CD8-positive, alpha-beta memory T cell (primary cell): ENCODE data around the gene SOX6. TPM values are rescaled to one million over a fixed set of nuclear protein-coding genes. Genes with fewer than 3 reads are reported as not detected.

Source experiments
- CTCF ChIA-PET: fragments of 350-600 bp; sonication (Branson Sonifier 250); formaldehyde crosslinking; loops from one replicate; lab custom pipeline; 2021; ENCODE audit warnings: antibody characterized with exemption; lab: Charles Lee
- POLR2A ChIA-PET: fragments of 350-600 bp; sonication (Branson Sonifier 250); formaldehyde crosslinking; loops from one replicate; lab custom pipeline; 2021; ENCODE audit warnings: antibody characterized with exemption; lab: Charles Lee
- DNase-seq, 5 donors: peaks; one replicate each; pipeline versions ENCODE4 v3.0.0 to v3.0.0-alpha.2; 2020 to 2022; ENCODE audit warnings: mixed read lengths in 1 of 5
- H3K27ac ChIP-seq: one replicate; pipeline ENCODE4 v1.7.0; 2013; ENCODE audit warnings: low read depth, mild to moderate bottlenecking, low read length, moderate library complexity
- H3K27me3 ChIP-seq: 2 replicates; pipeline ENCODE4 v1.7.0; 2013; ENCODE audit warnings: low read length, mild to moderate bottlenecking; ENCODE audit not compliant: insufficient read depth, poor library complexity, severe bottlenecking
- H3K36me3 ChIP-seq: 2 replicates; pipeline ENCODE4 v1.7.0; 2013; ENCODE audit warnings: mild to moderate bottlenecking, low read length, moderate library complexity; ENCODE audit not compliant: insufficient read depth
- H3K4me1 ChIP-seq: 2 replicates; pipeline ENCODE4 v1.7.0; 2013; ENCODE audit warnings: mild to moderate bottlenecking, low read length, moderate library complexity; ENCODE audit not compliant: insufficient read depth
- H3K4me3 ChIP-seq: 2 replicates; pipeline ENCODE4 v1.7.0; 2013; ENCODE audit warnings: mild to moderate bottlenecking, low read length
- H3K9me3 ChIP-seq: 2 replicates; pipeline ENCODE4 v1.7.0; 2013; ENCODE audit warnings: mild to moderate bottlenecking, low read length
- H3K27ac Mint-ChIP-seq, 8 donors: one replicate each; pipeline ENCODE4 v1.8.0; 2020 to 2021; ENCODE audit warnings: mixed read lengths in 8 of 8, mild to moderate bottlenecking in 6 of 8, inconsistent platforms in 3 of 8, moderate library complexity in 3 of 8
- H3K27me3 Mint-ChIP-seq, 2 donors: one replicate each; pipeline ENCODE4 v1.8.0; 2020 to 2021; ENCODE audit warnings: mixed read lengths in 2 of 2, mild to moderate bottlenecking in 1 of 2, moderate library complexity in 1 of 2
- H3K36me3 Mint-ChIP-seq, 3 donors: one replicate each; pipeline ENCODE4 v1.8.0; 2020 to 2021; ENCODE audit warnings: mixed read lengths in 3 of 3, inconsistent platforms in 1 of 3, mild to moderate bottlenecking in 1 of 3
- H3K4me1 Mint-ChIP-seq, 3 donors: one replicate each; pipeline ENCODE4 v1.8.0; 2020 to 2021; ENCODE audit warnings: mixed read lengths in 3 of 3, inconsistent platforms in 1 of 3, mild to moderate bottlenecking in 1 of 3
- H3K4me3 Mint-ChIP-seq, 7 donors: one replicate each; pipeline ENCODE4 v1.8.0; 2020 to 2021; ENCODE audit warnings: mixed read lengths in 7 of 7, mild to moderate bottlenecking in 6 of 7, moderate library complexity in 4 of 7, inconsistent platforms in 2 of 7
- H3K9me3 Mint-ChIP-seq, 5 donors: one replicate each; pipeline ENCODE4 v1.8.0; 2020 to 2022; ENCODE audit warnings: mixed read lengths in 5 of 5, mild to moderate bottlenecking in 3 of 5, moderate library complexity in 2 of 5, inconsistent platforms in 1 of 5
- polyA plus RNA-seq: library from polyadenylated mRNA; unstranded; fragments of 300-500 nt; fragmentation: Illumina TruSeq; gene quantifications from one replicate; pipeline ENCODE4 v1.2.3, GENCODE V29; 2021
- total RNA-seq, 2 experiments: library from RNA; stranded (reverse); gene quantifications; one replicate each; pipeline ENCODE4 v1.2.3, GENCODE V29; 2021

Gene SOX6
- total and polyA plus RNA-seq, 3 experiments from 2014 or later, result not detected

DNA sequence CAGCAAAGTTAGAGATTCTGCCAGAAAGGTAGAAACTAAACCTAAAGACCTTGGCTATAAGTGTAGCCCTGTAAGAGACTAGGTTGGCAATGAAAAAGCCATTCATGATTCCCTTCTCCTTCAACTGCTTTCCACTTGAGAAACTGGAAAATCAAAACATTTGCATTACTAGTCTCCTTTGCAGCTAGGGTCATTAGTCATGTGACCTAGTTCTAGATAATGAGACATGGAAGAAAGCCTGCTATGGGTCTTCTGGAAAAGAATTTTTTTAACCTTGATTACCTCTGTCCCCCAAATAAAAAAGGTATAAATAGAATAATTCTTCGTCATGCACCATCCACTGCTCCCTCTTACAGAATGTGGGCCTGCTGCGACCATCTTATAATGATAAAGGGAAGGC lies 80.1 kb downstream of the SOX6 start:
- Histone ChIP-seq H3K4me3 (no peak overlapping the region), H3K27ac (no peak overlapping the region), H3K4me1 (no peaks in the 10 kb centered on the region), H3K9me3 (no peaks in the 10 kb centered on the region), H3K36me3 (no peaks in the 10 kb centered on the region), H3K27me3 (no peaks in the 10 kb centered on the region)
- CTCF ChIA-PET, result no interaction called here
- no peak for DNase-seq
- POLR2A ChIA-PET, result no interaction called here
- H3K27me3 Mint-ChIP-seq, result no peaks in the 10 kb centered on the region
- H3K4me3 Mint-ChIP-seq, result no peak overlapping the region
- no peak overlapping the region for H3K27ac Mint-ChIP-seq
- H3K36me3 Mint-ChIP-seq, result no peaks in the 10 kb centered on the region
- H3K4me1 Mint-ChIP-seq, result no peaks in the 10 kb centered on the region
- H3K9me3 Mint-ChIP-seq, result peaks cover 2 to 23% (median 7%) of the 10 kb centered on the region in 5 donors

GRCh38 chr11:16271258-16271657 lies 85.1 kb downstream of the SOX6 start:
- ChIA-PET CTCF (no interaction called here), POLR2A (no interaction called here)
- peaks cover 0 to 19% (median 8%) of the 10 kb centered on the region in 5 donors for H3K9me3 Mint-ChIP-seq
- no peak overlapping the region for H3K27ac Mint-ChIP-seq
- H3K4me3 Mint-ChIP-seq, result no peak overlapping the region
- no peaks in the 10 kb centered on the region for H3K4me1 Mint-ChIP-seq
- Histone ChIP-seq H3K9me3 (no peaks in the 10 kb centered on the region), H3K4me1 (no peaks in the 10 kb centered on the region), H3K27ac (no peak overlapping the region), H3K4me3 (no peak overlapping the region), H3K36me3 (no peaks in the 10 kb centered on the region), H3K27me3 (no peaks in the 10 kb centered on the region)
- H3K27me3 Mint-ChIP-seq, result no peaks in the 10 kb centered on the region
- DNase-seq, result no peak
- H3K36me3 Mint-ChIP-seq, result no peaks in the 10 kb centered on the region

GRCh38 chr11:16266021-16266420 lies 90.3 kb downstream of the SOX6 start:
- no peak for DNase-seq
- no peaks in the 10 kb centered on the region for H3K36me3 ChIP-seq
- Mint-ChIP-seq H3K36me3 (no peaks in the 10 kb centered on the region), H3K4me3 (no peak overlapping the region), H3K9me3 (peaks cover 4 to 28% (median 8%) of the 10 kb centered on the region in 5 donors), H3K27ac (no peak overlapping the region), H3K27me3 (no peaks in the 10 kb centered on the region), H3K4me1 (no peaks in the 10 kb centered on the region)
- H3K9me3 ChIP-seq, result no peaks in the 10 kb centered on the region
- ChIA-PET POLR2A (no interaction called here), CTCF (no interaction called here)
- H3K4me1 ChIP-seq, result no peaks in the 10 kb centered on the region
- no peaks in the 10 kb centered on the region for H3K27me3 ChIP-seq
- no peak overlapping the region for H3K27ac ChIP-seq
- H3K4me3 ChIP-seq, result no peak overlapping the region

DNA sequence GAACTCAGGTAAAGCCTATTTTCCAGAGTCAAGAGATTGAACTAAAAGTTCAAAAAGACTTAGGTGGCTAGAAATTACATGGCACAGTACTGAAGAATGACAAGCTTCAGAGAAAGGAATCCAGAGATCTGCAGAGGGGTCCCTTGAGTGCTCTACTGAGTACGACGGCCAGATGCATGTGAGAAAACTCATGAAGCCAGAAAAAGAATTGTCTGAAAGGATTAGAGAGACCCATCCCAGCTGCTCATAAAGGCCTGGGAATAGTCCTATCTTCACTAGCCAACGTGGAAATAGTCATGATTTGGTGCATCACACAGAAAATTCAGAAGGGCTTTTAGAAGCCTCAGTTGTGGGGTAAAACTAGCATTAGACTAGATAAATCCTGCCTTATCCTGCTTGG lies 91.3 kb downstream of the SOX6 start:
- no peak for DNase-seq
- Mint-ChIP-seq H3K27ac (no peak overlapping the region), H3K36me3 (no peaks in the 10 kb centered on the region), H3K4me3 (no peak overlapping the region), H3K27me3 (no peaks in the 10 kb centered on the region), H3K9me3 (peaks cover 5 to 36% (median 8%) of the 10 kb centered on the region in 5 donors), H3K4me1 (no peaks in the 10 kb centered on the region)
- ChIA-PET POLR2A (no interaction called here), CTCF (no interaction called here)
- Histone ChIP-seq H3K27ac (no peak overlapping the region), H3K27me3 (no peaks in the 10 kb centered on the region), H3K4me3 (no peak overlapping the region), H3K36me3 (no peaks in the 10 kb centered on the region), H3K9me3 (no peaks in the 10 kb centered on the region), H3K4me1 (no peaks in the 10 kb centered on the region)

GRCh38 chr11:16262645-16262955 lies 93.7 kb downstream of the SOX6 start:
- no peaks in the 10 kb centered on the region for H3K9me3 ChIP-seq
- H3K27me3 ChIP-seq, result no peaks in the 10 kb centered on the region
- no peak for DNase-seq
- H3K27ac Mint-ChIP-seq, result no peak overlapping the region
- H3K4me3 ChIP-seq, result no peak overlapping the region
- H3K4me1 ChIP-seq, result no peaks in the 10 kb centered on the region
- peaks cover 3 to 47% (median 8%) of the 10 kb centered on the region in 5 donors for H3K9me3 Mint-ChIP-seq
- H3K36me3 ChIP-seq, result no peaks in the 10 kb centered on the region
- no peak overlapping the region for H3K4me3 Mint-ChIP-seq
- H3K36me3 Mint-ChIP-seq, result no peaks in the 10 kb centered on the region
- H3K4me1 Mint-ChIP-seq, result no peaks in the 10 kb centered on the region
- ChIA-PET POLR2A (no interaction called here), CTCF (no interaction called here)
- no peaks in the 10 kb centered on the region for H3K27me3 Mint-ChIP-seq
- H3K27ac ChIP-seq, result no peak overlapping the region

DNA sequence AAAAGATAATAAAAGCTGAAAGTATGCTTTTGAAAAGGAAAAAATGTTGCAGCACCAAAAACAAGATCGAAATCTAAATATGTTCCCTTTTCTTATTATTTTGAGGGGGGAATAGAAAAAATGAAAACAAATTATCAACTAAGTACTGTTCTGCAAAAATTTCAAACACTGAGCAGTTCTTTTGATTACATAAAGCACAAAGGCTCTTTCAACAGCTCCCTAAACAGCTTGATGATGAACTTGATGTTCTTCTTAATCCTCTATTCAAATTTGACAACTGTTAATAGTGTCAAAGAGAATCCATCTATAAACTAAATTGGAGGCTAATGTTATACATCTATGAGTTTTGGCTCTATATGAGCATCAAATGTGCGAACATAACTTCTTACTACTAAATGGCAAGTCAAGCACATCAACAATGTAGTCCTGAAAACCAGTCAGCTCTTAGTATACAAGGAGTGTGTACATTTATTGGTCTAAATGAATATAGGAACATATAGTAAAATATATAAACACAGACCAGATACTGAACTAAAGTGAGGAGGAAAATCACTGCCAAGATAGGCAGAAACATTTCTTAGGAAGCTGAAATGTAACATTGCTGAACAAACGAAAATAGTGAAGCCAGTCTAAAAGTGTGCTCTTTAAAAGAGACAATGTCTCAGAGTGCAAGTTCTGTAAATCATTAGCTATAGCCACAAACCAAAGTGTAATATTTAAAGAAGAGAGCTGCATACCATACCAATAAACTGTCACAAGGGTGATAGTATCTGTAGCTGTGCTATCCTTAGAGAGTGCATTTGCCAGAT lies 94.3 kb downstream of the SOX6 start:
- POLR2A ChIA-PET, result no interaction called here

DNA sequence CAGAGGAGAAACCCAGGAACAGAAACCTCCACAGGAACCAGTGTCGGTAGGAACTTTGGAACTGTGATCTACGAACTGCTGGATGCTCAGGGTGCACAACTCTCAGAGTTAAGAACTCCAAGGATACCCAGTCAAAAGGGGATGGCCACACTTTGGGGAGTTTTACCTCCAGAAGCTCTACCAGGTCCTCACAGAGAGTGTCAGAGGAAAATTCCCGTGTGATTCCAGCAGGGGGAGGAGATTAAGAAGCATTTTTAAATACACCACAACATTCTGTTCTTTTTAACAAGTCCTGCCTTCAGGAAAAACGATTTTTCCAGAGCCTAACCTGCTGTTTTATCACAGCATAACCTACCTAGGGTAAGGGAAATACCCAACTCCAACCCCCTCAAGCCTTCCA lies 104.0 kb downstream of the SOX6 start:
- H3K27ac Mint-ChIP-seq, result no peak overlapping the region
- CTCF ChIA-PET, result no interaction called here
- H3K36me3 Mint-ChIP-seq, result no peaks in the 10 kb centered on the region
- H3K4me1 Mint-ChIP-seq, result no peaks in the 10 kb centered on the region
- Histone ChIP-seq H3K36me3 (no peaks in the 10 kb centered on the region), H3K27ac (no peak overlapping the region), H3K4me3 (no peak overlapping the region), H3K4me1 (no peaks in the 10 kb centered on the region), H3K27me3 (no peaks in the 10 kb centered on the region), H3K9me3 (no peaks in the 10 kb centered on the region)
- DNase-seq, result no peak
- no peak overlapping the region for H3K4me3 Mint-ChIP-seq
- no peaks in the 10 kb centered on the region for H3K27me3 Mint-ChIP-seq
- peaks cover 5 to 21% (median 19%) of the 10 kb centered on the region in 5 donors for H3K9me3 Mint-ChIP-seq
- POLR2A ChIA-PET, result no interaction called here

More for the DNA sequence above, 94.3 kb downstream of the SOX6 start:
- Histone ChIP-seq H3K27ac (no peak overlapping the region), H3K27me3 (no peaks in the 10 kb centered on the region), H3K4me3 (no peak overlapping the region), H3K9me3 (no peaks in the 10 kb centered on the region), H3K4me1 (no peaks in the 10 kb centered on the region), H3K36me3 (no peaks in the 10 kb centered on the region)
- no peaks in the 10 kb centered on the region for H3K27me3 Mint-ChIP-seq
- H3K4me3 Mint-ChIP-seq, result no peak overlapping the region
- H3K9me3 Mint-ChIP-seq, result peaks cover 5 to 44% (median 11%) of the 10 kb centered on the region in 5 donors
- H3K27ac Mint-ChIP-seq, result no peak overlapping the region
- CTCF ChIA-PET, result no interaction called here
- no peaks in the 10 kb centered on the region for H3K36me3 Mint-ChIP-seq
- no peak for DNase-seq
- H3K4me1 Mint-ChIP-seq, result no peaks in the 10 kb centered on the region

- no peak for DNase-seq
- H3K9me3 ChIP-seq, result no peaks in the 10 kb centered on the region
- Mint-ChIP-seq H3K4me1 (no peaks in the 10 kb centered on the region), H3K9me3 (peaks cover 3 to 19% (median 11%) of the 10 kb centered on the region in 5 donors), H3K4me3 (no peak overlapping the region), H3K27me3 (no peaks in the 10 kb centered on the region), H3K27ac (no peak overlapping the region), H3K36me3 (no peaks in the 10 kb centered on the region)
- H3K4me3 ChIP-seq, result no peak overlapping the region
- H3K4me1 ChIP-seq, result no peaks in the 10 kb centered on the region
- ChIA-PET POLR2A (no interaction called here), CTCF (no interaction called here)
- H3K27ac ChIP-seq, result no peak overlapping the region
- no peaks in the 10 kb centered on the region for H3K36me3 ChIP-seq
- H3K27me3 ChIP-seq, result no peaks in the 10 kb centered on the region
Measured at GRCh38 chr11:16248248-16248647, 108.1 kb downstream of the SOX6 start.
